Cerebellar nuclear complex (tissue), 1 donor: Measurements from ENCODE around the gene CMIP.

ENCODE experiments used
- DNase-seq, 2 experiments: peaks; one replicate each; lab custom pipeline; 2025; lab: John Stamatoyannopoulos, UW

The CMIP gene

DNA sequence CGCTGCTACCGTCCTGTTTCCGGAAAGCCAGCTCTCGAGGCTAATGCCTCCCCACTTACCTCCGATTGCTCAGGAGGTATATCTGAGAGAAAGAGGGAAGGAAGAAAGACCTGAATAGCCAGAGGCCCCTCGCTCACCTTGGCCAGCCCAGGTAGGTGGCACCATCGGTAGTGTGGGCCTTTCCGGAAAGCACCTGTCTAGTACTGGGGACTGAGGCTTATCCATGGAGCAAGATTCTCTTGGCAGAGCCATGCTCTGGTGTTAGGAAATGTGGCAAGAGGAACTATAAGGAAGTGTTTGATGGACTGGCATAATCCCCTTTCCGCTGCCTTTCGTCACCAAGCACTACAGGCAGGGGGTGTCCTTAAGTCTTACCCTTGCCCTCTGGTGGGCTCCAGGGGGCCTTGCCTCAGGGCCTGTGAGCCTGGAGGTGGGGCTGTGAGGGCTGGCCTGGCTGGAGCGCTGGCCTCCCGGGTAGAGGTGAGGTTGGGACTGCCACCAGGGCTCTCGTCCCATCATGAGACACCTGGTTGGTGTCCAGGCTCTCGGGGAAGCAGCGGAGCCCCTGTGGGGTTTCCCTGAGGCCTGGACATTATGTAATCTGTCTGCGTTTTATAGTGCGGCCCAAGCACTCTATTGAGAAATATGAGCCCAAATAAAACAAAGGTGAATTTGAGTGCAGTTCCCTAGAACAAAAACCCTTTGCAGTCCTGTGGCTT lies 2.9 kb downstream of the CMIP start:
- DNase-seq, result no peak

DNA sequence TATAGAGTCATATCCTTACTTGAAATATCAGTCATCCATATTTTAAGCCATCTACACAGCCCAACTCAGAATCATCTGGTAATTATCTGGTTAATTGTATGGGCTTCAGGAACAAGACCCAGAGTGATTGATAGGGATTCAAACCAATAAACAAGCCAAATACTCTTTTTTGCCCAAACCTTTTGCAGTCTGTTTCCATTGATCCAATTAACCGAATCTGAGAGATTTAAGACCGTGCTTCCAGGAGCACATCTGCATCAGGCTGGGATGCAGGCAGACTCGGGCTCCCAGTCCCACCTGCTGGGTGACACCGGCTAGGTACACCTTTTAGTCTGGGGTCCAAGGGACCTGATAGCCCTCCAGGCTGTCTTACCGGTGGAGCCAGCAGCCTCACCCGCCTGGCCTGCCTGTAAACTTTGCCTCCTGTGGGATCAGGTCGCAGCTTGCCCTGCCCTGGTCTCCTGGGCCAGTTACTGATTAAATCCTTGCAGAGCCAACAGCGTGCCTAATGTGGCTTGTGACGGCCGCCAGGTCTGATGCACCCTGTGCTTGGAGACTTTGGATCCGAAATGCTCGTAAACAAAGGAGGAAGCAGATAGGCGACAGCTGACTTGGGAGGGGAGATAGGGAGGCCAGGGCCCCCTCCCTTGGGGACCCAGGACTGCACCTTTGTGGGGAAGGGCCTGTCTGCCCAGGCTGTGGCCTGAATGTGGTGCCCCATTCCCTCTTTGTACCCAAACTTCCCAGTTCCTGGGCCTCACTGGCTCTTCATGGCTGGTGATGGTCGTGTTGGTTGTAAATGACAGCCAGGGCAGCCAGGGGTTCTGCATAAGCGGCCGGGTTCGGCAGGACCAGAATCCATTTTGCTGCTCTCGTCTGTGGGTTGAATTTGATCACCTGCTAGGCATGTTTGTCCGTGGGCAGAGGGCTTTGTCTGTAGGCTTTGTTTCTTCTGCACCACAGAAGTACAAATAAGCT lies 3.8 kb downstream of the CMIP start:
- no peak for DNase-seq

DNA sequence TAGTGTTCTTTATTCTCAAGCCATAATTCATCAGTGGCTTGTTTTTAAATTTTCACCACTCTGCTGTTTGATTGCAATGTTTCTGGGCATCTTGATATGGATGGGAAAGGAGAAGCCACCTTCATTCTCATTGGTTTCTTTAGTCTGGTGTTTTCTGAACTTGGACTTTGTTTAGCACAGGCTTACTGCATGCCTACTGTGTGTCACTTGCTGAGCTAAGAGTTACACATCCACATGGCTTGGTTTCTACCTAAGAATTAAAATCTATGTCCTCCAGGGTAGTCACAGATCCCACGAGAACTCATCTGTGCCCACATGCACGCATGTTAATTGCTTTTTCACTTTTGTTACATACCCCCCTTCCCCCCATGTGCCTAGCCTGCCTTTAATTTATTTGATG lies 4.6 kb downstream of the CMIP start:
- DNase-seq, result no peak

DNA sequence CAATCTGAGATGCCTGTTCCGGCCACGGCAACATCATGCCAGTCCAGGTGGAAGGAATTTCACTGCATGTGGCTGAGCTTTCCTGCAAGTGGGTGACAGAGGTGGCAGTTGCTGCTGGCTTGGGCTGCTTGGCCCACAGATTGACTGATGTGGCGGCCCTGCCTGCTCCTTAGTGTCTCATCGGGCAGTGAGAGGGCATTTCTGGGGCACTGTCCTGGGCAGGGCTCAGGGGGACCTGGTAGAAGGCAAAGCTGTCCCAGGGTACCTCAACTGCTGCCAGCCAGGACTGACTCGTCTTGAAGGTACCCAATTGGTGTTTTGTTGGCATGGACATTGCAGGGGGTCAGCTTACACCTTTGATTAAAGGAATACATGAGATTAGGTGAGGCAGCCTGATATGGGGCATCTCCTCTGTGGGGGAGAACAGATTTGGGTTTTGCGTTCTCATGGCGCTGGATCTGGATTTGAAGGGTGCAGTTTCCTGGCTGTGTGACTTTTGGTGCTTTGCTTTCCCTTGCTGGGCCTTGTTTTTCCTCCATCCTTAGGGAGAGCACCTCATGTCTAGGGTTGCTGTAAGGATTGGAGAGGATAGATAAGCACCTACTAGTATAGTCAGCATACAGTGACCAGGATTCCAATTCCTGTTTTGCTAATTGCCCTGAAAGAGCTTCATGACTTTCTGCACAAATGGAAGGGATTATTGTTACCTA lies 5.4 kb downstream of the CMIP start:
- DNase-seq, result no peak

DNA sequence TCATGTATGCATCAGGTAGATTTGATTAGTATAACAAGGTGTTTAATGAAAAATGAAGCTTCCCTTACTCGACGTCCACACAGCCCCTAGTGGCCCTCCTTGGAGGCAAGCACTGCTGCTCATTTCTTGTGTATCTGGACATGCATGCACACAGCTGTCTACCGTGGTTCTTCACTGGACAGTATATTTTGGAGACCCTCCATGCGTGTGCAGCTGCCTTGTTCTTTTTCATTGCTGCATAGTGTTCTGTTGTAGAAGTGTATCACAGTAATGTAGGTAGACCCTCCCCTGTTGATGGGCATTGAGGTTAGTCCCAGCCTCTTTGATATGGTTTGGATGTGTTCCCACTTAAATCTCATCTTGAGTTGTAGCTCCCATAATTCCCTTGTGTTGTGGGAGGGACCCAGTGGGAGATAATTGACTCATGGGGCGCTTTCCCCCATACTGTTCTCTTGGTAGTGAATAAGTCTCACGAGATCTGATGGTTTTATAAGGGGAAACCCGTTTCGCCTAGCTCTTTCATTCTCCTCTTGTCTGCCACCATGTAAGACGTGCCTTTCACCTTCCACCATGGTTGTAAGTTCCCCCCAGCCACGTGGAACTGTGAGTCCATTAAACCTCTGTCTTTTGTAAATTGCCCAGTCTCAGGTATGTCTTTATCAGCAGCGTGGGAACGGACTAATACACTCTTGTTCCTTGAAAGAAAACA lies 6.3 kb downstream of the CMIP start:
- no peak for DNase-seq

DNA sequence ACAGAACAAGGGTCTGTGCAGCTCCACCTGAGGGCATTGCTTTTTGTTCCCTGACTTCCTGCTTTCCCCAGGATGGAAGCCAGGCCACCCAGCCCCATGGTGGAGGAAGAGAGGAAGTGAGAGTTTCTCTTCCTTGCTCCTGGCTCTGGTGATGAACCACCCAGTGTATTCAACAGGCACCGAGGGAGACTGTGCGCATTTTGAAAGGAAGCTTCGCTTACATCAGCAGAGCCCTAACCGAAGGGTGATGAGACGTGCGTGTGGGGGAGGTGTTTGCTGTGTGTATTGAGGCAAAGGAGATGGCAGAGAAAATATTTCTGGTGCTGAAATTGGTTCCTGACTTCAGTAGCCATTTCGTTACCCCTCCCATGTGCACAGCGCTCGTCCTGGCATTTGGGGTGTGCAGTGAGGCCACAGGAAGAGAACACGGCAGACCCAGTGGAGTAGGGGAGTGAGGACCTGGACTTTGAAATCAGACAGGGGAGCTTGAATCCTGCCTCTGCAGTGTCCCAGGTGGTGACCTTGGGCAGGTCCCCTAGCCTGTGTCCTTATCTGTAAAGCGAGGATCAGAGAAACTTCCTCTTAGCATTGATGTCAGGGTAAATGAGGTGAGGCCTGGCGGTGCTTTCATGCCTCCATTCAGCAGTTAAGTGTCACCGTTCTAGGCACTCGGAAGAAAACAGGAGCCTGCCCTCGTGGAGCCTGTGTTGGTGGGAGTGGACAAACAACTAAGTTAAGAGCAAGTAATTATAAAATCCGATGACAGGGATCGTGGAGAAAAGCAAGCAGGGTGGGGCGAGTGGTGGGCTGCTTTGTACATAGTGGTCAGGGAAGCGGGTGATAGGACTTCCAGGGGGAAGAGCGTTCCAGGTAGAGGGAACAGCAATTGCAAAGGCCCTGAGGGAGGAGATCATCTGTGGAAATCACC lies 7.4 kb downstream of the CMIP start:
- no peak for DNase-seq

DNA sequence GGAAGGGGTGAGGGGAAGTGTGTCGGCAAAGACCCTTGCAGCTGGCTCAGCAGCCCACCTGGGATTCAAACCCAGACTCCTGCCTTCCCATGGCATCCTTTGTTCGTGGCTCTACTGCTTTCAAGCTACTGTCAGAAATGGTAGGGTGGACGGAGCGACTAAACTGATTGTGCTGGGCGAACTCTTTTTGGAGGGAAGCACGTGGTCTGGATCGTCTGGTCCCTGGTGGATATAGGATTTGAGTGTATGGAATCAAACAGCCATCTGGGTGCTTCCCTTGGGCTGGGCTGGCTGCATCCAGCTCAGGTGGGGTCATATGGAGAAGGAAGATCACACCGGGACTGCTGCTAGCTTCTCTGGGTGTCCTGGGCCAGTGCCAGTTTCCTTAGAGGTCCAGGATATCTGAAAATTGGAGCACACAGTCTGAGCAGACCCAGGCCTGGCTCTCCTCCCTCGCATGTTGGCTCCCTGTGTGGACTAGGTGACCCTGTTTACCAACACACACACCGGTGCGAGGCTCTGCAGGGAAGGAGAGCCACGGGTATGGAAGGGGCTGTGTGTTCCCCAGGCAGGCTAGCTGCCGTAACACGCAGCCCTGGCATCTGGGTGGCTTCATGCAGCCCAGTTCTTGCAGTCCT lies 8.6 kb downstream of the CMIP start:
- no peak for DNase-seq

DNA sequence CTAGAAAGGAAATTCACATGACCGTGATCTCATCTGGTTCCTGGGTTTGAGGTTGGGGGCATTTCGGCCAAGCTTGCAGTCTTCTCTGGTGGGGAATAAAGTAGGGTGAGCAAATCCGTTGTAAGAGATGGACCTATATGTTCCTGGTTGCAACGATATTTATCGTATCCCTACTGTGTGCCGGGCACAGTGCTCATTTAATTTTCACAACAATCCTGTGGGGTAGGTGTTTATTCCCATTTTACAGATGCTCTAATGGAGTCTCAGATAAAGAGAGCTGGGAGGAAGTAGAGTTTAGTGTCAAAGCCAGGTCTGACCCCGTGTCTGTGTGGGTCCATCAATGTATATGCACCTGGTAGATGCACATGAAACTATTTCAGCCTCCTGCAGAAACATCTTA lies 9.4 kb downstream of the CMIP start:
- no peak for DNase-seq

DNA sequence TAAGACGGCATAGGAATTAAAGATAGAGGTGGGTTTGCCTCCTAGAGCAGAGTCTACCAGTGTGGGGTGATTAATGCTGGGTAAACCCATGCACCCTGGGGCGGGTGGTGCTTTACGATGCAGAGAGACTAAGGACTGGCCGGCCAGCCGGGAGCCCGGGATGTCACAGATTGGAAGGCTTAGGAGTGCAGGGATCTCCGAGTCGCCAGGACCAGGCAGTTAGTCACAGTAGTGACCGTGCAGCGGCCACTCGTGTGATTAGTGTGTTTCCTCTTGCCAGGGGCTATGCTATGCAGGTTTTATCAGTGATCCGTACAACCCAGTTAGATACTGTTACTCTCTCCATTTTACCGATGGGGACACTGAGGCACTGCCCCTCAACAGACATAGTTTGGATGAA lies 10.4 kb downstream of the CMIP start:
- DNase-seq, result no peak

DNA sequence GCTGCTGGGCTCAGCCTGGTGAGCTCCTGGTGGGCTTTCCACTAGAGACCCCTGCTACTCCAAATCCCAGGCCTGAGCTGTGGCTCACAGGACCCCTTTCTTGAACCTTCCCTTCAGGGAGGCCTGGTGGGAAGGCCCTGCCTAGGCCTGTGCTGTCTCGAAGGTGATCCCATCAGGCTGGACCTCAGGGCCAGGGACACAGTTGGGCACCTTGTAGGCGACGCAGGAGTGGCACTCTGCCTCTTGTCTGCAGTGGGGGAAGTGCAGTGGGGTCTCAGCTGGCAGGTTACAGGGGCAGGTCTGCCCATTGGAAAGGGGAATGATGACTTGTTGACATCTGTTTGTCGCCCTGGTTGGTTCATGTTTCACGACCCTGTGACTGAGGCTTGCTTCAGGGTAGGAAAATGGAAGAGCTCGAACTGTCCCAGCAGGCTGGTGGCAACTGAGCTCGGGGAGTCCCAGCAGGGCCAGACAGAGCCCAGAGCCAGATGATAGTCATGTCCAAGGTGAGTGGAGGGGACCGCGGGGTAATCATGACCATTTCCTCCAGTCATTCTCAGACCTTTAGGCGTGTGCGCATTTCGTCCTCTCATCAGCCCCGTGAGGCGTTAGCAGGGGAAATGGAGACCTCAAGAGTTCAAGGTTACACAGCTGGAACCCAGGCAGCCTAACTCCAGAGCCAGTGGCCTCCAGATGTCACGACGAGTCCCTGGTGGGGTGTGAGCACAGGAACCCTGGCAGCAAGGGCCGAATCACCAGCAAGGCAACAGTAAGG lies 11.3 kb downstream of the CMIP start:
- DNase-seq, result no peak

DNA sequence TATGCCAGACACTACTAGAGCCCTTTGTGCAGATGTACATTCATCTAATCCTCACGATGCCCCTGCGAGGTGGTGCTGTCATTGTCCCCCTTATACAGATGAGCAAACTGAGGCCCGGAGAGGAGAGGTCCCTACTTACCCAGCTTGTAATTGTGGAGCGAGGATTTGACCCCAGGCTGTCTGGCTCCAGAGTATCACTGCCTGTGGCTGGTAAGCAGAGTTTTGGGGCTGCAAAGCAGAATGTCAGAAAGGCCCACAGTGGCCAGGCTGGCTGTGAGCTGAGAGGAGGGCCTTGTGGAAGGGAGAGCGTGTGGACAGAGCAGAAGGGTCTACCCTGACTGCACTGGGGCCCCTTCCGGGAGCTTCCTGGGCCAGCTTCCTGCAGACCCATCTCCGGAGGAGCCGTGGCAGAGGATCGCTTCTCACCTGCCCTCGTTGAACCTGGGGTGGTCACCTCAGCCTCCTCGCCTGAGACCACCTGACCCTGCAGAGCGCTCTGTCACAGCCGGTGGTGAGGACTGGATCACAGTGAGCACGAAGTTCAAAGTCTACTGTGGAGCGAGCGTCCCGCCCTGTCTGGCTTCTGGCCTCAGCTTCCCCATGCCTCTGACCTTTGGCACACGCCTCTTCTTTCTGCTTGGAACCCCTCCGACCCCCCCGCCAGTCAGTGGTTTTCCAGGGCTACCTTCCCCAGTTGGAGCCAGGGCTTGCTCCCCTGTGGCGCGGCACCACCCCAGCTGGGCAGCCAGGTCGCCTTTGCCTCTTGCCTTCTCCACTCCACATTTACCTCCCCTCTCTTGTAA lies 12.1 kb downstream of the CMIP start:
- DNase-seq, result no peak

DNA sequence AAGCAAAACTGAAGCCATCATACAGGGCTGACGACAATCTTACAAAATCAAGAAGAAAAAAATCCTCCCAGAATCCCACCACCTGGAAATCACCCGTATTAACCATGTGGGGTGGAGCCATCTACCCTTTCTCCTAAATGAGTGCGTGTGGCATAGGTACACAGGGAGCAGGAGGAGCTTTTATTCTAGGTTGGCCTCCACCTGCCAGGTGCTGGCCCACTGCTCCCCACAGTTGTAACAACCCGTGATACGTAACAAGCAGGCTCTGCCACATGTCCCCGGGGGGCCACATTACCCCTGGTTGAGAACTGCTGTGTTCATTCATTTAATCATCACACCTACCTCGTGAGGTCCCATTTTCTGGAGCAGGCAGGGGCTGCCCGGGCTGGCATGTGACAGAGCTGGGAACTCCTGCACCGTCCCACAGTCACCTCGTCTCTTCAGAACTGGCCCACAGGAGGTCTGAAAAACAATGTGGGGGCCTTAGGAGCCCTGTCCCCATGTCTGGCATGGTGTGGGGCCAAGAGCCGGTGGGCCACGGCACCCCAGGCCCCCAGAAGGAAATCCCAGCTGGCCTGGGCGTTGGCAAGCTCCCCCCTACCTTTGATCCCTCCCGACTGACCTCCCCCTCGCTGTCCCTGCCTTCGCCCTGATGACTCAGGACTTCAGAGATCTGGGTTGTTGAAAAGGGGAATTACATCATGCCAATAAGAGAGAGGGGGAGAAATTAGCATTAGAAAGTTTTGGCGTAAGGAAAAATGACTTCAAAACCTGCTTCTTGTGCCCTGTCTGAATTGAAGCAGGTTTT lies 12.9 kb downstream of the CMIP start:
- no peak for DNase-seq

DNA sequence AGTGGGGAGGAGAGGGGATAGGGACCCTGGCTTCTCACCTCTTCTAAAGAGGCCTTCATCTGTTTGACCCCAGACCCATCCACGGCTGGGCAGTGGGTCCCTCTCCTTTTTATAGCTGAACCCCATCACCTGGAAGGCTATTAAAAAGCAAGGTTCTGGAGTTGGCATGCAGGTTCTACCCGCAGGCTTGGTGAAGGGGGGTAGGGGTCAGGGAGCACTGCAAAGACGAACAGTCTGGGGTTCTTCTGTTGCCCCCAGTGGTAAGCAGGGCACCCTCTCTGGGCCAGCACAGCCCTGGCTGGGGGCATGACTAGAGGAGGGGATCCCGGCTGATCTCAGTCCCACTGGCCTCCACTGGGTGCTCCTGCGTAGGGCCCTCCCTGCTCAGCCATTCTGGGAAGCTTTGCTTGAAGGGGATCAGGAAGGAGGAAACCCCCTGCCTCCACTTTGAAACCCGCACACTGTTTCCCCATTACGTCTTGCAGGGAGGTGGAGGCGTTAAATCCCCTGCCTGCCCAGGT lies 13.6 kb downstream of the CMIP start:
- DNase-seq, result no peak

DNA sequence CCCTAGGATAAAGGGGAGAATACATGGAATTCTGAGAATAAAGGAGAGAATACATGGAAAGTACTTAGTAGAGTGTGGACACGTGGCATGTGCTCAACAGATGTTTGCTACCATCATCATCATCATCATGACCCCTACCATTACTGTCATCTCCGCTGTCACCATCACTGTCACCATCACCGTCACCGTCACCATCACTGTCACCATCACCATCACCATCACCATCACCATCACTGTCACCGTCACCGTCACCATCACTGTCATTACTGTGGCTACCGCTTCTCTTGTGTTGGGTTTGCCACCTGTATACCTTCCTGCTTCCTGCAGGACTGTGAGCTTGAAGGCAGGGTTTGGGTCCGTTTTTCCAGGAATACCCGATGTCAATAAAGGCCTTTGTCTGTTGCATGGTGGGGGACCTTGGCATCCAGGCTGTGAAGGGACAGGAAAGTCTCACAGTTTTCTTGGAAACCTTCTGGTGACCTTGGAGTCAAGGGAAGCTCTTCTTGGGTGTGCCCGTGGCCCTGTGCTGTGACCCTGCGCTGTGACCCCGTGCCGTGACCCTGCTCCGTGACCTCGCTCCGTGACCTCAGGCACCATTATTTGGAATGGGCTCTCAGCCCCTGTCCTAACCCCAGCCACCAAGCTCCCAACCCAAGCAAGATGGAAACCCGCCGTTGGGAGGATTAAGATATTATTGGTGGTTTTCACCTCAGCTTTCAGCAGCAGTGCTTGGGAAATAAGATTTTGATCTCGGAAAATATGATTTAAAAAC lies 14.4 kb downstream of the CMIP start:
- DNase-seq, result no peak

DNA sequence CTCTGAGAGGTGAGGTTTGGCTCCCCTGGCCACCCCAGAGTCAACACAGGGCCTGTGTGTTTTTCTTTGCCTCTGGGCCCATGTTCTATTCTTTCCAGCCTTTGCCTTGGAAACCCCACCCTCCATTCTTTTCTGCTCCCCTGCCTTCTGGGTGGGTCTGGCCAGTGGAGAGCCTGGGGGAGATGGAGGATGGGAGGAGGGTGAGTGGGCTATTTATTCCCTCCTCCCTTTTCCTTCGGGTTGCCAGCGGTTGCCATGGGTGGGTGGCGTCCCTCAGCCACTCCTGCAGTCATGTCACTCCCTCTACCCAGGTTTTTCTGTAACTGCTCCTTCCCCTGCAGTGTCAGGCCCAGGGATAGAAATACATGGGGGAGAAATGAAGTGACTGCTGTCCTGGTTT lies 15.5 kb downstream of the CMIP start:
- no peak for DNase-seq

DNA sequence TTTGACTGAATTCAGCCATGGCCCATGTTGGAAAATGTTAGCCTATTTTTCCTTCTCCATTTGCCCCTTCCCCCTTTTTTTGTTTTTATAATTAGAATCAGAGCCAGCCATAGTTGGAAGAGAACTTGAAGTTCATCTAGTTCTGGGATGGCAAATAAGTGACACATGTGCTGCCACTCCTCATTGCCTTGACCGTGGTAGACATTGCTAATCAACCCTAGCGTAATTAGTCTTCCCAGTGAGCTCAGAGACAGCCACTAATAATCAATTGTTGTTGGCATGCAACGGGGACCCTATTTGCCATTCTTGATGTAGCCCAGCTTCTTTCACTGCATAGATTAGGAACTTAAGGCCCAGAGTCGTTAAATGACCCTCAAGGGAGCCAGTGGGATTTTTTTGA lies 16.6 kb downstream of the CMIP start:
- DNase-seq, result no peak

DNA sequence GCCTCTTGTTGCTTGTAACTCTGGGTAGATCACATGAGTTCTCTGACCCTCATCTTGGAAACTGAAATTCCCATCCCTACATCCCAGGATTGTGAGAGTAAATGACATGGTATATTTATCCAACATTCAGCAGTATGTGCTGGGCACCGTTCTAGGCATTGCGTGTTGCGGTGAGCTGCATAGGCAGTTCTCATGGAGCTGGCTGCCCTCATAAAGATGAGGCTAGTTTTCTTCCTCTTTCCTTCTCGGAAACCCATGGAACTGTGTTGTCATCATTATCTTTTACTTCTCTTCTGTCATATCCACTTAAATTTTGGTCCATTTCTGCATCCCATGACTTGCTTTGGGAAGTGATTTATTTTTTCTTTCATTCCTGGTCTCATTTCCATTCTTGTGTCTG lies 17.2 kb downstream of the CMIP start:
- DNase-seq, result no peak
